DND-41 (cell line): ENCODE data around the gene MBNL3.

Experiments used
- ATAC-seq: fragments of 200-7000 bp; cut with Tn5 transposase; 3 replicates; pipeline ENCODE4 v1.9.1; 2021; ENCODE audit warnings: low read depth; ENCODE audit not compliant: insufficient read depth
- DNase-seq: peaks from one replicate; pipeline ENCODE4 v3.0.0-alpha.2; 2020
- H2AFZ ChIP-seq: 2 replicates; pipeline ENCODE4 v1.6.0; 2012; ENCODE audit warnings: low read depth, low read length
- H3K27ac ChIP-seq: 2 replicates; pipeline ENCODE4 v1.5.1; 2012; ENCODE audit warnings: low read length, inconsistent platforms
- H3K27me3 ChIP-seq: fragments of 200-600 bp; sonication (generic); 2 replicates; pipeline ENCODE4 v1.6.0; 2012; ENCODE audit warnings: low read length, mild to moderate bottlenecking, inconsistent platforms; ENCODE audit not compliant: insufficient read depth, poor library complexity
- H3K36me3 ChIP-seq: 2 replicates; pipeline ENCODE4 v1.5.1; 2012; ENCODE audit warnings: low read length, inconsistent platforms; ENCODE audit not compliant: insufficient read depth
- H3K4me1 ChIP-seq: 2 replicates; pipeline ENCODE4 v1.5.1; 2012; ENCODE audit warnings: mild to moderate bottlenecking, low read length; ENCODE audit not compliant: insufficient read depth
- H3K4me2 ChIP-seq: 2 replicates; pipeline ENCODE4 v1.6.0; 2012; ENCODE audit warnings: mild to moderate bottlenecking, moderate library complexity, low read length, inconsistent platforms; ENCODE audit not compliant: insufficient read depth
- H3K4me3 ChIP-seq, 2 experiments: fragments of 200-600 bp in 1 of 2; shearing (Covaris generic) in 1 of 2; 2 replicates each; pipeline ENCODE4 v1.5.1; 2012 to 2016; ENCODE audit warnings: inconsistent platforms in 2 of 2, low read length in 2 of 2, mild to moderate bottlenecking in 2 of 2, low read depth in 1 of 2, moderate library complexity in 1 of 2
- H3K79me2 ChIP-seq: 2 replicates; pipeline ENCODE4 v1.6.0; 2012; ENCODE audit warnings: low read length, inconsistent platforms; ENCODE audit not compliant: insufficient read depth
- H3K9ac ChIP-seq: 2 replicates; pipeline ENCODE4 v1.6.0; 2012; ENCODE audit warnings: low read depth, mild to moderate bottlenecking, inconsistent platforms, low read length, moderate library complexity
- H3K9me3 ChIP-seq: 2 replicates; pipeline ENCODE4 v1.5.1; 2012; ENCODE audit warnings: low read length, moderate library complexity, mild to moderate bottlenecking, inconsistent platforms; ENCODE audit not compliant: insufficient read depth, severe bottlenecking
- H4K20me1 ChIP-seq: 2 replicates; pipeline ENCODE4 v1.6.0; 2012; ENCODE audit warnings: low read length; ENCODE audit not compliant: insufficient read depth
- CTCF ChIP-seq: IDR thresholded peaks from 2 replicates; pipeline ENCODE4 v1.5.1; 2012; ENCODE audit warnings: borderline replicate concordance, low read length, moderate library complexity, mild to moderate bottlenecking; ENCODE audit not compliant: poor library complexity, severe bottlenecking; ENCODE audit errors: extremely low read depth
- EZH2 ChIP-seq: IDR thresholded peaks from 3 replicates; pipeline ENCODE4 v1.6.1; 2012; ENCODE audit warnings: borderline replicate concordance, low read depth, mild to moderate bottlenecking, moderate library complexity, low read length, inconsistent platforms; ENCODE audit not compliant: severe bottlenecking

MBNL3 gene

GRCh38 chrX:132433001-132433400 is 55.8 kb downstream of the MBNL3 start:
- H3K79me2 ChIP-seq: peaks cover 6% of the 10 kb centered on the region; the same call in 1 of the 2 replicates
- no peak overlapping the region for H3K27ac ChIP-seq
- no peak overlapping the region for H2AFZ ChIP-seq
- H4K20me1 ChIP-seq: no peaks in the 10 kb centered on the region; the same call in 1 of the 2 replicates
- DNase-seq (no peak), ATAC-seq (no peak)
- no peaks in the 10 kb centered on the region for H3K9me3 ChIP-seq
- peaks cover 11% of the 10 kb centered on the region; the same call in 1 of the 2 replicates for H3K36me3 ChIP-seq
- no peak for TF ChIP-seq CTCF
- no peak for TF ChIP-seq EZH2
- H3K4me2 ChIP-seq: no peak overlapping the region
- no peak overlapping the region for H3K9ac ChIP-seq
- H3K27me3 ChIP-seq: no peaks in the 10 kb centered on the region
- H3K4me3 ChIP-seq: no peak overlapping the region
- no peaks in the 10 kb centered on the region for H3K4me1 ChIP-seq

- Histone ChIP-seq H4K20me1 (peaks cover 3% of the 10 kb centered on the region; the same call in 1 of the 2 replicates), H3K4me3 (no peak overlapping the region), H3K36me3 (no peaks in the 10 kb centered on the region), H3K9me3 (no peaks in the 10 kb centered on the region), H3K9ac (no peak overlapping the region), H2AFZ (no peak overlapping the region), H3K4me2 (no peak overlapping the region), H3K27me3 (no peaks in the 10 kb centered on the region), H3K27ac (no peak overlapping the region), H3K4me1 (no peaks in the 10 kb centered on the region), H3K79me2 (peaks cover 6% of the 10 kb centered on the region; the same call in 1 of the 2 replicates)
- ATAC-seq: no peak
- TF ChIP-seq EZH2 (no peak), CTCF (no peak)
- DNase-seq: no peak
Measured at GRCh38 chrX:132428896-132429295, 59.9 kb downstream of the MBNL3 start.

- Histone ChIP-seq H3K9me3 (no peaks in the 10 kb centered on the region), H3K4me1 (no peaks in the 10 kb centered on the region), H3K79me2 (peaks cover 6% of the 10 kb centered on the region; the same call in 1 of the 2 replicates), H4K20me1 (peaks cover 3% of the 10 kb centered on the region; the same call in 1 of the 2 replicates), H3K36me3 (no peaks in the 10 kb centered on the region), H3K4me3 (no peak overlapping the region), H3K9ac (no peak overlapping the region), H2AFZ (no peak overlapping the region), H3K27ac (no peak overlapping the region), H3K27me3 (no peaks in the 10 kb centered on the region), H3K4me2 (no peak overlapping the region)
- DNase-seq: no peak
- TF ChIP-seq CTCF: no peak
- TF ChIP-seq EZH2: no peak
- no peak for ATAC-seq
Measured at GRCh38 chrX:132426695-132427281, 62.0 kb downstream of the MBNL3 start.
